ENCODE results near the gene OPN1SW.

The OPN1SW gene

GRCh38 chr7:128775744-128776474 lies at the start of gene OPN1SW:
TSS of gene OPN1SW (minus strand) at chr7:128775794. CDS start at chr7:128775781, 13 bp downstream.
- no peak for DNase-seq

GRCh38 chr7:128821724-128822123 lies 46.1 kb upstream of the OPN1SW start:
- DNase-seq, result no peak

GRCh38 chr7:128818694-128819093 lies 43.1 kb upstream of the OPN1SW start:
- DNase-seq, result no peak

- DNase-seq, result no peak
Measured at GRCh38 chr7:128815289-128815942, 39.8 kb upstream of the OPN1SW start.

GRCh38 chr7:128814499-128814898 lies 38.9 kb upstream of the OPN1SW start:
- DNase-seq, result peak; percentile 62

GRCh38 chr7:128812514-128813168 lies 37.0 kb upstream of the OPN1SW start:
- DNase-seq, result peak; percentile 20

- DNase-seq, result no peak
Measured at GRCh38 chr7:128811631-128812430, 36.2 kb upstream of the OPN1SW start.

- no peak for DNase-seq
Measured at GRCh38 chr7:128810997-128811396, 35.4 kb upstream of the OPN1SW start.

GRCh38 chr7:128810473-128810872 lies 34.9 kb upstream of the OPN1SW start:
- DNase-seq, result no peak

- no peak for DNase-seq
Measured at GRCh38 chr7:128809363-128809762, 33.8 kb upstream of the OPN1SW start.

- DNase-seq, result no peak
Measured at GRCh38 chr7:128807191-128807590, 31.6 kb upstream of the OPN1SW start.

GRCh38 chr7:128805225-128805624 lies 29.6 kb upstream of the OPN1SW start:
- DNase-seq, result no peak

- DNase-seq, result no peak
Measured at GRCh38 chr7:128804484-128804883, 28.9 kb upstream of the OPN1SW start.

GRCh38 chr7:128801667-128802418 lies 26.2 kb upstream of the OPN1SW start:
- DNase-seq, result no peak

GRCh38 chr7:128801003-128801402 lies 25.4 kb upstream of the OPN1SW start:
- no peak for DNase-seq

GRCh38 chr7:128800567-128800966 lies 25.0 kb upstream of the OPN1SW start:
- no peak for DNase-seq

GRCh38 chr7:128799451-128799850 lies 23.9 kb upstream of the OPN1SW start:
- no peak for DNase-seq

- no peak for DNase-seq
Measured at GRCh38 chr7:128796327-128796726, 20.7 kb upstream of the OPN1SW start.

GRCh38 chr7:128795129-128795528 lies 19.5 kb upstream of the OPN1SW start:
- no peak for DNase-seq

GRCh38 chr7:128794436-128794835 lies 18.8 kb upstream of the OPN1SW start:
- DNase-seq, result no peak

- DNase-seq, result no peak
Measured at GRCh38 chr7:128794020-128794419, 18.4 kb upstream of the OPN1SW start.

- DNase-seq, result no peak
Measured at GRCh38 chr7:128793181-128793547, 17.6 kb upstream of the OPN1SW start.

Measured in midbrain (tissue), 1 donor.